GM23248 (cell line): Measurements from ENCODE around the gene EIF4G2.

Source experiments
- EZH2 ChIP-seq: fragments of 200-600 bp; sonication (generic); IDR thresholded peaks from 2 replicates; pipeline ENCODE4 v1.6.1; 2018; ENCODE audit warnings: antibody characterized with exemption, mild to moderate bottlenecking; ENCODE audit not compliant: insufficient read depth, poor library complexity, severe bottlenecking
- EZH2phosphoT487 ChIP-seq: fragments of 200-600 bp; sonication (generic); IDR thresholded peaks from 2 replicates; pipeline ENCODE4 v1.6.1; 2018; ENCODE audit warnings: antibody characterized with exemption, moderate library complexity, mild to moderate bottlenecking, low read depth; ENCODE audit not compliant: insufficient read depth

- no peak for TF ChIP-seq EZH2
- TF ChIP-seq EZH2phosphoT487, result no peak
These were observed 57.2 kb downstream of the EIF4G2 start for GRCh38 chr11:10751581-10751940.
